ENCODE measurements around the gene ABHD2.
"Not testable (repeated sequence)": the region's sequence is repeated elsewhere in the genome, so short reads cannot be mapped to it uniquely, and the experiment has no call there.

GRCh38 chr15:89086390-89086789, 1.9 kb upstream of the ABHD2 start:
- not testable (repeated sequence) for TF ChIP-seq CTCF, POLR2A (IDR thresholded peaks at IDR 0.05)

All from heart left ventricle (tissue), 13 donors.